Keratinocyte (primary cell): Measurements from ENCODE around the gene PPIC. TPM values are rescaled to one million over a fixed set of nuclear protein-coding genes. Genes with fewer than 3 reads are reported as not detected.

Source experiments
- DNase-seq: peaks from one replicate; pipeline ENCODE4 v3.0.0-alpha.2; 2011; ENCODE audit warnings: low read depth, missing footprints, low spot score
- FAIRE-seq: peaks from 2 replicates; lab custom pipeline; 2011; peaks lifted over from hg19 to GRCh38; lab: Jason Lieb, UNC
- H2AFZ ChIP-seq: 2 replicates; pipeline ENCODE4 v1.6.0; 2012; ENCODE audit warnings: low read length, control low read depth, inconsistent platforms; ENCODE audit not compliant: control insufficient read depth
- H3K27ac ChIP-seq: 2 replicates; pipeline ENCODE4 v1.5.1; 2011; ENCODE audit warnings: low read length; ENCODE audit not compliant: control insufficient read depth, insufficient read depth
- H3K27me3 ChIP-seq: 3 replicates; pipeline ENCODE4 v1.6.0; 2011; ENCODE audit warnings: low read length; ENCODE audit not compliant: control insufficient read depth, insufficient read depth; ENCODE audit errors: extremely low read depth
- H3K36me3 ChIP-seq, 2 experiments: 2 replicates in 1 of 2; 3 replicates in 1 of 2; pipeline ENCODE4 v1.5.1; 2011; ENCODE audit warnings: low read length in 2 of 2, mild to moderate bottlenecking in 1 of 2; ENCODE audit not compliant: control insufficient read depth in 2 of 2, insufficient read depth in 2 of 2; ENCODE audit errors: extremely low read depth in 1 of 2
- H3K4me1 ChIP-seq: 3 replicates; pipeline ENCODE4 v1.5.1; 2011; ENCODE audit warnings: low read length; ENCODE audit not compliant: control insufficient read depth, insufficient read depth; ENCODE audit errors: extremely low read depth
- H3K4me2 ChIP-seq: 3 replicates; pipeline ENCODE4 v1.6.0; 2011; ENCODE audit warnings: low read depth, low read length; ENCODE audit not compliant: control insufficient read depth, insufficient read depth; ENCODE audit errors: extremely low read depth
- H3K4me3 ChIP-seq, 3 experiments: fragments of 200-600 bp in 1 of 3; sonication (generic) in 1 of 3; 2 replicates in 2 of 3; 3 replicates in 1 of 3; pipeline ENCODE4 v1.5.1; 2011 to 2016; ENCODE audit warnings: low read length in 3 of 3, mild to moderate bottlenecking in 3 of 3, control low read depth in 2 of 3, inconsistent platforms in 1 of 3, low read depth in 1 of 3, mixed read lengths in 1 of 3, mixed run types in 1 of 3, moderate library complexity in 1 of 3; ENCODE audit not compliant: control insufficient read depth in 2 of 3, insufficient read depth in 2 of 3; ENCODE audit errors: extremely low read depth in 1 of 3
- H3K79me2 ChIP-seq: 2 replicates; pipeline ENCODE4 v1.6.0; 2012; ENCODE audit warnings: low read length; ENCODE audit not compliant: control insufficient read depth, insufficient read depth
- H3K9ac ChIP-seq: 3 replicates; pipeline ENCODE4 v1.6.0; 2011; ENCODE audit warnings: low read length; ENCODE audit not compliant: control insufficient read depth, insufficient read depth; ENCODE audit errors: extremely low read depth
- H3K9me1 ChIP-seq: 3 replicates; pipeline ENCODE4 v1.6.0; 2011; ENCODE audit warnings: low read length; ENCODE audit not compliant: control insufficient read depth, insufficient read depth; ENCODE audit errors: extremely low read depth
- H3K9me3 ChIP-seq: 2 replicates; pipeline ENCODE4 v1.5.1; 2012; ENCODE audit warnings: low read depth, low read length; ENCODE audit not compliant: control insufficient read depth
- H4K20me1 ChIP-seq: 3 replicates; pipeline ENCODE4 v1.6.0; 2011; ENCODE audit warnings: low read length; ENCODE audit not compliant: control insufficient read depth, insufficient read depth; ENCODE audit errors: extremely low read depth
- EZH2 ChIP-seq: IDR thresholded peaks from one replicate; pipeline ENCODE4 v1.6.1; 2012; ENCODE audit warnings: inconsistent platforms, mild to moderate bottlenecking, low read length, moderate library complexity
- dilution Hi-C: fragments of 300-500 bp; cut with MboI; formaldehyde crosslinking; loops from one replicate; pipeline ENCODE4 v1.7.0; 2020; ENCODE audit warnings: low sequenced_read_pairs; ENCODE audit not compliant: extremely low pct_ligation_motif_present
- polyA plus RNA-seq, 5 experiments: library from polyadenylated mRNA; depleted of rRNA in 3 of 5; stranded (reverse) in 3 of 5; stranded (forward) in 1 of 5; unstranded in 1 of 5; fragments of >200 nt; gene quantifications; 1 replicate in 1 of 5; 2 replicates in 3 of 5; 3 replicates in 1 of 5; pipeline versions ENCODE4 v1.2.1 to v1.2.3, GENCODE V29; 2011 to 2012; ENCODE audit warnings: missing spikeins in 2 of 5, low read depth in 1 of 5, low replicate concordance in 1 of 5
- TF ChIP-seq, protein P1 (sequence below), 3 experiments: IDR thresholded peaks in 1 of 3; conservative IDR thresholded peaks in 1 of 3; optimal IDR thresholded peaks in 1 of 3; 2 replicates in 2 of 3; 3 replicates in 1 of 3; pipeline versions ENCODE3 to v1.5.1; 2011; ENCODE audit warnings: low read length in 3 of 3, mild to moderate bottlenecking in 3 of 3, moderate library complexity in 2 of 3, control low read depth in 1 of 3, inconsistent platforms in 1 of 3; ENCODE audit not compliant: insufficient read depth in 2 of 3; ENCODE audit errors: extremely low read depth in 1 of 3

PPIC gene
- polyA plus RNA-seq, 1 donor (not counting 4 experiments of a cell fraction or from before 2014, with no cell fraction given) = 26.5 TPM

DNA sequence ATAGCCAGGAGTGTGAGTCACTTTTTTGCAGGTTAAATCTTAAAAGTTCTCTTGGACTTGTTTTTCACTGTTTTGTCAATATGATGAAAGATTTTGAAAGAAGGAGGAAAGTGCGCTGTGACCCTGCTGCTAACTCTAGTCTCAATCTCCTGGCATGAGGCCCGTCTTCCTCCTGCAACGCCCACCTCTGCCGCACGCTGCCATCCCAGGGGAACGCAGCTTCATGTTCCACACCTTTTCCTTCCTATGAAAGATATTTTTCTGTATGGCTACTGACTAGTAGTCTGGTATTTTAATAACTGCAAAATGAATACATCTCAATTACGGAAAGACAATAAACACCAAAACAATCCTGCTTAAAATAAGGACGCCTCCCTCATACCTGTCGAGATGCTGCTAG is 8.3 kb downstream of the PPIC start:
- no peak for FAIRE-seq
- dilution Hi-C loops = no loop called here
- H3K27me3 ChIP-seq = no peaks in the 10 kb centered on the region
- H3K4me1 ChIP-seq = peaks cover under 1% of the 10 kb centered on the region
- no peak overlapping the region for H3K4me2 ChIP-seq
- no peak overlapping the region for H2AFZ ChIP-seq
- H4K20me1 ChIP-seq = no peaks in the 10 kb centered on the region
- TF ChIP-seq EZH2 = no peak
- TF ChIP-seq, protein P1, sequence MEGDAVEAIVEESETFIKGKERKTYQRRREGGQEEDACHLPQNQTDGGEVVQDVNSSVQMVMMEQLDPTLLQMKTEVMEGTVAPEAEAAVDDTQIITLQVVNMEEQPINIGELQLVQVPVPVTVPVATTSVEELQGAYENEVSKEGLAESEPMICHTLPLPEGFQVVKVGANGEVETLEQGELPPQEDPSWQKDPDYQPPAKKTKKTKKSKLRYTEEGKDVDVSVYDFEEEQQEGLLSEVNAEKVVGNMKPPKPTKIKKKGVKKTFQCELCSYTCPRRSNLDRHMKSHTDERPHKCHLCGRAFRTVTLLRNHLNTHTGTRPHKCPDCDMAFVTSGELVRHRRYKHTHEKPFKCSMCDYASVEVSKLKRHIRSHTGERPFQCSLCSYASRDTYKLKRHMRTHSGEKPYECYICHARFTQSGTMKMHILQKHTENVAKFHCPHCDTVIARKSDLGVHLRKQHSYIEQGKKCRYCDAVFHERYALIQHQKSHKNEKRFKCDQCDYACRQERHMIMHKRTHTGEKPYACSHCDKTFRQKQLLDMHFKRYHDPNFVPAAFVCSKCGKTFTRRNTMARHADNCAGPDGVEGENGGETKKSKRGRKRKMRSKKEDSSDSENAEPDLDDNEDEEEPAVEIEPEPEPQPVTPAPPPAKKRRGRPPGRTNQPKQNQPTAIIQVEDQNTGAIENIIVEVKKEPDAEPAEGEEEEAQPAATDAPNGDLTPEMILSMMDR (optimal IDR thresholded peaks at IDR 0.05 in 1 of 3, IDR thresholded peaks at IDR 0.05 in 1 of 3, conservative IDR thresholded peaks at IDR 0.05 in 1 of 3; ENCODE audit: extremely low read depth in 1 of 3, insufficient read depth in 2 of 3, low read length in 3 of 3) = no peak
- H3K27ac ChIP-seq = no peak overlapping the region
- peaks cover 7 to 8% of the 10 kb centered on the region in 2 experiments for H3K36me3 ChIP-seq
- no peak for DNase-seq
- no peaks in the 10 kb centered on the region for H3K79me2 ChIP-seq
- no peaks in the 10 kb centered on the region for H3K9me1 ChIP-seq
- no peaks in the 10 kb centered on the region for H3K9me3 ChIP-seq
- H3K9ac ChIP-seq = no peak overlapping the region
- no peak overlapping the region for H3K4me3 ChIP-seq

DNA sequence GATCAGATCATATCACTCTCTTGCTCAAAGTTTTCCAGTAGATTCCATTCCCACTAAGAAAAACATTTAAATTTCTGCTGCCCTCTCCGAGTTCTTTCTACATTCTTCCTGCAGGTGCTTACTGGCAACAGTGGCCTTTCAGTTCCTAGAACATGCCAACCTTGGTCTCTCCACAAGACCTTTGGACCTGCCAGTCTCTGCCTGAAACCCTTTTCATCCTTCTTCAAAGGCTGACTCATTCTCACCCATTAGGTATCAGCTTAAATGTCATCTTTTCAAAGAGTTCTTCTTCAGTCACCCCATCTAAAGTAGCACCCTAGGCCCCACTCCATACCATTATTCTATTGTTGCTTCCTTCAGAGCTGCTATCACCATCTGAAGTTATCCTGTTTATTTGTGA is 21.8 kb downstream of the PPIC start:
- FAIRE-seq (no peak), DNase-seq (no peak)
- H3K79me2 ChIP-seq = no peaks in the 10 kb centered on the region
- H2AFZ ChIP-seq = no peak overlapping the region
- no peaks in the 10 kb centered on the region for H3K9me1 ChIP-seq
- H3K9ac ChIP-seq = no peak overlapping the region
- H3K36me3 ChIP-seq = no peaks in the 10 kb centered on the region
- H3K4me2 ChIP-seq = no peak overlapping the region
- H3K27me3 ChIP-seq = no peaks in the 10 kb centered on the region
- H3K4me1 ChIP-seq = no peaks in the 10 kb centered on the region
- no peak overlapping the region for H3K4me3 ChIP-seq
- H3K9me3 ChIP-seq = no peaks in the 10 kb centered on the region
- TF ChIP-seq EZH2 = no peak
- TF ChIP-seq, protein P1 (optimal IDR thresholded peaks at IDR 0.05 in 1 of 3, IDR thresholded peaks at IDR 0.05 in 1 of 3, conservative IDR thresholded peaks at IDR 0.05 in 1 of 3; ENCODE audit: extremely low read depth in 1 of 3, insufficient read depth in 2 of 3, low read length in 3 of 3) = no peak
- dilution Hi-C loops = no loop called here
- no peak overlapping the region for H3K27ac ChIP-seq
- H4K20me1 ChIP-seq = no peaks in the 10 kb centered on the region
